Measurements from ENCODE around the gene CCR7.
A peak's percentile ranks its signal among the peaks of the same experiment; 100 is the strongest.

CCR7 gene

DNA sequence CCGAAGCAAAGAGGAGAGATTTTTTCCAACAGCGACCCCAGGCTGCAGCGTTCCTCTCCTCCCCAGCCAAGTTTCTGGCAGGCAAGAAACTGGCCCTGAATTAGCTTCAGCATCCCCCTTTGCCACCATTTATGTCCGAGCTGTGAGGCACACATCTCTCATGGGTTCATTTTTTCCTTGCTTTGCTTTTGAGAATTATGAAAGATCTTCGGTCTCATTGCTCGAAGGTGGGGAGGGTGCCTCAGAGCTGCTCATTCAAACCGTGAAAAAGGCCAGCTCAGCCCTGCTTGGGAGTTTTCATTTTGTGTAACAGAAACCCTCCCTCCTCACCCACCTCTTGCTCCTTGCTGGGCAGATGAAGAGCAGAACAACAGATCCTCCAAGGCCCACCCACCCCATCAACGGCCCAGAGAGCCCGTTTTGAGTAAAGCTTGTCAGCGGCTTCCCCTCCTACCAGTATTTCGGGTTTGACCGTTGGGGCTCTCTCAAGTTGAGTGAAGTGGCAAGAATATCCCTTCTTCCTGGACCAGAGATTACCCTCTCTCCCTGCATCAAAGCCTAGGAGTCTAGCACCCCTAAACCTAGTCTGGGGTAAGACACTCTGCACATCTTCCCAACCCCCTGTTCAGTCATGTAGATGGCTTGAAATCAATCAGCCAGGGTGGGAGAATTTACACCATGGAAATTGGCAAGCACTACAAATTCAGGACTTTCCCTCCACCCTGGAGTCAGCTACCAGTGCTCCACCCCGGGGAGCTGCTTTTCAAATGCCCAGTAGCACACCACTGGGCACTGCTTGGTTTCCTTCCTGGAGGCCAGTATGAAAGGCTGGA, 1.8 kb downstream of the CCR7 start:
- TF ChIP-seq ZFX (IDR thresholded peaks at IDR 0.05), result no peak
- TF ChIP-seq, protein P1, sequence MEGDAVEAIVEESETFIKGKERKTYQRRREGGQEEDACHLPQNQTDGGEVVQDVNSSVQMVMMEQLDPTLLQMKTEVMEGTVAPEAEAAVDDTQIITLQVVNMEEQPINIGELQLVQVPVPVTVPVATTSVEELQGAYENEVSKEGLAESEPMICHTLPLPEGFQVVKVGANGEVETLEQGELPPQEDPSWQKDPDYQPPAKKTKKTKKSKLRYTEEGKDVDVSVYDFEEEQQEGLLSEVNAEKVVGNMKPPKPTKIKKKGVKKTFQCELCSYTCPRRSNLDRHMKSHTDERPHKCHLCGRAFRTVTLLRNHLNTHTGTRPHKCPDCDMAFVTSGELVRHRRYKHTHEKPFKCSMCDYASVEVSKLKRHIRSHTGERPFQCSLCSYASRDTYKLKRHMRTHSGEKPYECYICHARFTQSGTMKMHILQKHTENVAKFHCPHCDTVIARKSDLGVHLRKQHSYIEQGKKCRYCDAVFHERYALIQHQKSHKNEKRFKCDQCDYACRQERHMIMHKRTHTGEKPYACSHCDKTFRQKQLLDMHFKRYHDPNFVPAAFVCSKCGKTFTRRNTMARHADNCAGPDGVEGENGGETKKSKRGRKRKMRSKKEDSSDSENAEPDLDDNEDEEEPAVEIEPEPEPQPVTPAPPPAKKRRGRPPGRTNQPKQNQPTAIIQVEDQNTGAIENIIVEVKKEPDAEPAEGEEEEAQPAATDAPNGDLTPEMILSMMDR (conservative IDR thresholded peaks at IDR 0.05), result no peak
- no peak overlapping the region for H3K27ac ChIP-seq

GRCh38 chr17:40562838-40563219, 2.4 kb downstream of the CCR7 start:
- TF ChIP-seq, protein P1 (conservative IDR thresholded peaks at IDR 0.05), result no peak
- no peak for TF ChIP-seq ZFX (IDR thresholded peaks at IDR 0.05)
- H3K27ac ChIP-seq, result no peak overlapping the region

DNA sequence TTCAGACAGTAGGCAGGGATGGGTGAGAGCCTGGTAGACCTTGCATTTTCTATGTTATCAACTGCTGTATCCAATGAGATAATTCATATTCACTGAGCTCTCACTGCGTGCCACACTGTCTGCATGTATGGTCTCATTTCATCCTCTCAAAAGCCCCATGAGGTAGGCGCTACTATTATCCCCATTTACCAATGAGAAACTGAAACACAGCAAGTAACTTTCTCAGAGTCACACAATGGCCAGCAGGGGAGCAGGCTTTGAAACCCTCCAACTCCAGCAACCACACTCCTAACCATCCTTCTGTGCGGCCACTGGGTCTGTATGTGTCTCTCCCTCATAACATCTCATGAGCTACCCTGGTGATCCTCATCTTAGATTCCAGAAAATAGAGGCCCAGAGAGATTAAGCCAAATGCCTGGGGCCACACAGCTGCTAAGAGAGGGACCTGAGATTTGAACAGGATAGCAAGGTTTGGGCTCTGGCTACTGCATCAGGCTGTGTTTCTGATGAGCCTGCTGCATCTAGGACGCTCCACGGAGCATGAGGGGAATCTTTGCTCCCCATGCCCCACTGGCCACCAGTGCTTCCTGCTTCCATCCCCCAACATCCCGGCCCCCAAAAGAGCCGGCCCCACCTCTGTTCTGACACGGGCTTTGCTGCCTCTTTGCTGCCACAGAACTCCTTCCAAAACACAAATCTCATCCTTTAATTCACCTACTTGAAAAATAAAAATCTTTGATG, 3.2 kb downstream of the CCR7 start:
- no peak overlapping the region for H3K27ac ChIP-seq
- TF ChIP-seq ZFX (IDR thresholded peaks at IDR 0.05), result no peak
- TF ChIP-seq, protein P1 (conservative IDR thresholded peaks at IDR 0.05), result no peak; the same call in 1 of the 2 replicates

DNA sequence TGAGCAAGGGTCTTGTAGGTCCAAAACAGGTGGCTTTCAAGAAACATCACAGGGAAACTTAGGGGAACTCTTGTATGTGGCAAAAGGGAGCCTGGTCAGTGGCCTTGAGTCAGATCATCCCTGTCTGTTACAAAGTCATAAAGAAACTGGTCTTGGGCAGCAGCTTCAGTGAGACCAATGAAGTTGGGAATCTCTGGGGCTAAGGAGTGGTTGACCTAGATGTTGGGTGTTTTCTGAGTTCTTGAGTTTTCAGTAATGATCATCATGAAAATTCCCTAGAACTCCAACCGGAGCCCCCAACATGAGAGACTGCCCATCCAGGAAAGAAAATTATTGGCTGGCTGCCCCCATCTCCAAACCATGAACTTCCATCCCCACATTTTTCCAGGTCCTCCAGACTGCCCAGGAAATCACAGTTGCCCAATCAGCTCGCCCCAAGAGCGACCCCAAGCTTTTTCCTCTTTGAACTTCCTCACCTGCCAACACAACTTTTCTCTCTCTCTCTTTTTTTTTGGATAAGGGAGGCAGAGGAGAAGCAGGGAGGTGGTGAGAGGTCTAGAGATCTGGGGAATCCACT, 3.9 kb downstream of the CCR7 start:
- H3K27ac ChIP-seq, result no peak overlapping the region
- TF ChIP-seq ZFX (IDR thresholded peaks at IDR 0.05), result no peak
- TF ChIP-seq, protein P1 (conservative IDR thresholded peaks at IDR 0.05), result no peak

DNA sequence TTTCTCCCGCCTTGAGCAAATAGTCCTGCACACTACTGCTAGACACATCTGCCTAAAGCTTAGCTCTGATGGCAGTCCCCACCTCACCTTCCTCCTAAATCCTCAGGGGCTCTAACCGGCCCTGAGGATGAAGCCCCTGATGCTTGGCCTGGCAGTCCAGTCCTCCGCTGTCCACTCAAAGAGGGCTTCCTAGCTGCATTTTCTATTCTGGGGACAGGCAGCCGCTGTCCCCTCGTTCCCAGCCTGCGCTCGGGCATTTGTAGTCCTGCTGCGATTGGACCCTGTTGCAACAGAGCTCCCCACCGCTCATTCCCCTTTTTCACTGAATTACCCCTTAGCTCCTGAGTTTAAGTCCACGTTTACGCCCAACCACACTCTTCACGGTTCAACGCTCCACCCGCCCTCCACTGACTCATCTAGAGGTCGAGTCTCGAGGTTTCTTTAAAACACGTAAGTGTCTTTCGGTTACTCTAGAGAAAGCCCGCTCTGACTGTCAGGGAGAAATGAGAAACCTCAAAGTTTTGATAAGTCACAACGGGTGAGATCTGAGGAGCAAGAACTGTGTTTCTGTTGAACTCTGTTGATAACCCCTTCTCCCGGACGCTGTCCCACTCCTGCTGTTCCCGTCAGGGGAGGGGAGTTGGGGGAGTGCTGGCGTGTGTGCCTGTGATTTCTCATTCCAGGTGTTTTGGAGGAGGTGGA, 4.5 kb downstream of the CCR7 start:
- no peak overlapping the region; the same call in 1 of the 2 replicates for H3K27ac ChIP-seq
- TF ChIP-seq ZFX (IDR thresholded peaks at IDR 0.05), result no peak
- TF ChIP-seq, protein P1 (conservative IDR thresholded peaks at IDR 0.05), result peak; percentile 18

- H3K27ac ChIP-seq, result no peak overlapping the region; the same call in 1 of the 2 replicates
- TF ChIP-seq, protein P1 (conservative IDR thresholded peaks at IDR 0.05), result peak; percentile 98
- TF ChIP-seq ZFX (IDR thresholded peaks at IDR 0.05), result no peak
These were observed 5.2 kb downstream of the CCR7 start for GRCh38 chr17:40559954-40560591.
